ENCODE measurements around the gene EFHC1. TPM values are rescaled to one million over a fixed set of nuclear protein-coding genes. Genes with fewer than 3 reads are reported as not detected.

EFHC1 gene
- total and polyA plus RNA-seq, 2 of the 13 experiments (the other 11 are each of a cell fraction or from before 2014, with no cell fraction given), result 23.4 to 29.5 TPM

GRCh38 chr6:52544602-52545405 is 124.7 kb downstream of the EFHC1 start (continued):
- TF ChIP-seq NR3C1 (CRISPR knock-in tag; IDR thresholded peaks at IDR 0.05) (no peak), ZNF552 (CRISPR knock-in tag; IDR thresholded peaks at IDR 0.05; ENCODE audit: borderline replicate concordance) (no peak), FOXK1 (CRISPR knock-in tag; IDR thresholded peaks at IDR 0.05; ENCODE audit: borderline replicate concordance, low read depth) (peak; percentile 72; the same call in 1 of the 2 replicates), MLXIP (CRISPR knock-in tag; IDR thresholded peaks at IDR 0.05; ENCODE audit: borderline replicate concordance) (no peak), ZSCAN21 (CRISPR knock-in tag; IDR thresholded peaks at IDR 0.05; ENCODE audit: borderline replicate concordance) (peak; percentile 58; the same call in 1 of the 2 replicates), ZNF10 (CRISPR knock-in tag; IDR thresholded peaks at IDR 0.05; ENCODE audit: borderline replicate concordance, low read depth) (no peak), ZNF432 (CRISPR knock-in tag; IDR thresholded peaks at IDR 0.05; ENCODE audit: borderline replicate concordance) (no peak), RXRA (CRISPR knock-in tag; IDR thresholded peaks at IDR 0.05) (0 out of 2 replicates have a peak, but pooled peaks have one; percentile 25), FOXP4 (CRISPR knock-in tag; IDR thresholded peaks at IDR 0.05) (peak; percentile 92), FOXO1 (CRISPR knock-in tag; IDR thresholded peaks at IDR 0.05) (peak; percentile 66), ZNF607 (CRISPR knock-in tag; IDR thresholded peaks at IDR 0.05; ENCODE audit: borderline replicate concordance) (0 out of 2 replicates have a peak, but pooled peaks have one; percentile 44), SALL1 (CRISPR knock-in tag; IDR thresholded peaks at IDR 0.05) (peak; percentile 81)
- TF ChIP-seq, protein P1, sequence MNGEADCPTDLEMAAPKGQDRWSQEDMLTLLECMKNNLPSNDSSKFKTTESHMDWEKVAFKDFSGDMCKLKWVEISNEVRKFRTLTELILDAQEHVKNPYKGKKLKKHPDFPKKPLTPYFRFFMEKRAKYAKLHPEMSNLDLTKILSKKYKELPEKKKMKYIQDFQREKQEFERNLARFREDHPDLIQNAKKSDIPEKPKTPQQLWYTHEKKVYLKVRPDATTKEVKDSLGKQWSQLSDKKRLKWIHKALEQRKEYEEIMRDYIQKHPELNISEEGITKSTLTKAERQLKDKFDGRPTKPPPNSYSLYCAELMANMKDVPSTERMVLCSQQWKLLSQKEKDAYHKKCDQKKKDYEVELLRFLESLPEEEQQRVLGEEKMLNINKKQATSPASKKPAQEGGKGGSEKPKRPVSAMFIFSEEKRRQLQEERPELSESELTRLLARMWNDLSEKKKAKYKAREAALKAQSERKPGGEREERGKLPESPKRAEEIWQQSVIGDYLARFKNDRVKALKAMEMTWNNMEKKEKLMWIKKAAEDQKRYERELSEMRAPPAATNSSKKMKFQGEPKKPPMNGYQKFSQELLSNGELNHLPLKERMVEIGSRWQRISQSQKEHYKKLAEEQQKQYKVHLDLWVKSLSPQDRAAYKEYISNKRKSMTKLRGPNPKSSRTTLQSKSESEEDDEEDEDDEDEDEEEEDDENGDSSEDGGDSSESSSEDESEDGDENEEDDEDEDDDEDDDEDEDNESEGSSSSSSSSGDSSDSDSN (CRISPR knock-in tag; IDR thresholded peaks at IDR 0.05), result peak; percentile 22; the same call in 1 of the 2 replicates
- TF ChIP-seq, protein P2, sequence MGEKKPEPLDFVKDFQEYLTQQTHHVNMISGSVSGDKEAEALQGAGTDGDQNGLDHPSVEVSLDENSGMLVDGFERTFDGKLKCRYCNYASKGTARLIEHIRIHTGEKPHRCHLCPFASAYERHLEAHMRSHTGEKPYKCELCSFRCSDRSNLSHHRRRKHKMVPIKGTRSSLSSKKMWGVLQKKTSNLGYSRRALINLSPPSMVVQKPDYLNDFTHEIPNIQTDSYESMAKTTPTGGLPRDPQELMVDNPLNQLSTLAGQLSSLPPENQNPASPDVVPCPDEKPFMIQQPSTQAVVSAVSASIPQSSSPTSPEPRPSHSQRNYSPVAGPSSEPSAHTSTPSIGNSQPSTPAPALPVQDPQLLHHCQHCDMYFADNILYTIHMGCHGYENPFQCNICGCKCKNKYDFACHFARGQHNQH (CRISPR knock-in tag; IDR thresholded peaks at IDR 0.05), result 0 out of 2 replicates have a peak, but pooled peaks have one; percentile 50
- TF ChIP-seq, protein P3, sequence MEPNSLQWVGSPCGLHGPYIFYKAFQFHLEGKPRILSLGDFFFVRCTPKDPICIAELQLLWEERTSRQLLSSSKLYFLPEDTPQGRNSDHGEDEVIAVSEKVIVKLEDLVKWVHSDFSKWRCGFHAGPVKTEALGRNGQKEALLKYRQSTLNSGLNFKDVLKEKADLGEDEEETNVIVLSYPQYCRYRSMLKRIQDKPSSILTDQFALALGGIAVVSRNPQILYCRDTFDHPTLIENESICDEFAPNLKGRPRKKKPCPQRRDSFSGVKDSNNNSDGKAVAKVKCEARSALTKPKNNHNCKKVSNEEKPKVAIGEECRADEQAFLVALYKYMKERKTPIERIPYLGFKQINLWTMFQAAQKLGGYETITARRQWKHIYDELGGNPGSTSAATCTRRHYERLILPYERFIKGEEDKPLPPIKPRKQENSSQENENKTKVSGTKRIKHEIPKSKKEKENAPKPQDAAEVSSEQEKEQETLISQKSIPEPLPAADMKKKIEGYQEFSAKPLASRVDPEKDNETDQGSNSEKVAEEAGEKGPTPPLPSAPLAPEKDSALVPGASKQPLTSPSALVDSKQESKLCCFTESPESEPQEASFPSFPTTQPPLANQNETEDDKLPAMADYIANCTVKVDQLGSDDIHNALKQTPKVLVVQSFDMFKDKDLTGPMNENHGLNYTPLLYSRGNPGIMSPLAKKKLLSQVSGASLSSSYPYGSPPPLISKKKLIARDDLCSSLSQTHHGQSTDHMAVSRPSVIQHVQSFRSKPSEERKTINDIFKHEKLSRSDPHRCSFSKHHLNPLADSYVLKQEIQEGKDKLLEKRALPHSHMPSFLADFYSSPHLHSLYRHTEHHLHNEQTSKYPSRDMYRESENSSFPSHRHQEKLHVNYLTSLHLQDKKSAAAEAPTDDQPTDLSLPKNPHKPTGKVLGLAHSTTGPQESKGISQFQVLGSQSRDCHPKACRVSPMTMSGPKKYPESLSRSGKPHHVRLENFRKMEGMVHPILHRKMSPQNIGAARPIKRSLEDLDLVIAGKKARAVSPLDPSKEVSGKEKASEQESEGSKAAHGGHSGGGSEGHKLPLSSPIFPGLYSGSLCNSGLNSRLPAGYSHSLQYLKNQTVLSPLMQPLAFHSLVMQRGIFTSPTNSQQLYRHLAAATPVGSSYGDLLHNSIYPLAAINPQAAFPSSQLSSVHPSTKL (CRISPR knock-in tag; IDR thresholded peaks at IDR 0.05), result peak; percentile 88
